Measurements from ENCODE around the gene PARD3B. TPM values are rescaled to one million over a fixed set of nuclear protein-coding genes. Genes with fewer than 3 reads are reported as not detected.

PARD3B gene
- total and polyA plus RNA-seq, 4 donors: 6.8 to 50.9 (median 22.5) TPM

DNA sequence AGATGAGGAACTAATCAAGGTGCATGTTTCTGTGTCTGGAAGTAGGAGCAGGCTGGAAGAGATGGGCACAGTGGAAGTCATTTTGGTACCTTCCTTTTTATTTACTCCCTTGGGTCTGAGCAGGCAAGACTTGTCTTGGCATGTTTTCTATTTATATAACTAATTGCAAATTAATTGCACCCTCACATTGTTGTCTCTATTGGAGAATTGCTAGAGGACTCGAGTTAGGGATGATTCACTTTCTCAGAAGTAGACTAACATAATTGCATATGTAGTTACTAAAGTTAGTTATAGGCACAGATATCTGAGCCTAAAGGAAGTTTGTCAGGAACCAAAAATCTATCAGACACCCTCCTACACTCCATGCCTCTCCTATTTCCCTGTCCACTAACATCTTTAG is 1044.2 kb downstream of the PARD3B start:
- no peak for DNase-seq
- Histone ChIP-seq H3K4me3 (ENCODE audit: low read length in 2 of 2) (no peak overlapping the region), H3K27me3 (ENCODE audit: control insufficient read depth in 1 of 2, insufficient read depth in 2 of 2, low read length in 1 of 2) (no peaks in the 10 kb centered on the region), H3K4me1 (ENCODE audit: control insufficient read depth in 1 of 2, insufficient read depth in 2 of 2, low read length in 2 of 2) (no peaks in the 10 kb centered on the region), H3K27ac (ENCODE audit: low read depth in 1 of 2, low read length in 2 of 2) (no peak overlapping the region), H3K9me3 (ENCODE audit: control insufficient read depth, low read length) (no peaks in the 10 kb centered on the region), H3K36me3 (ENCODE audit: control insufficient read depth in 1 of 2, insufficient read depth in 2 of 2, low read length in 1 of 2) (no peaks in the 10 kb centered on the region)
- ATAC-seq (ENCODE audit: low FRiP score): no peak
- intact Hi-C loops (cut with DNase I): no loop called here
- 57 to 86% methylated on average over 1 of the region's 1 CpG for WGBS, 2 donors

DNA sequence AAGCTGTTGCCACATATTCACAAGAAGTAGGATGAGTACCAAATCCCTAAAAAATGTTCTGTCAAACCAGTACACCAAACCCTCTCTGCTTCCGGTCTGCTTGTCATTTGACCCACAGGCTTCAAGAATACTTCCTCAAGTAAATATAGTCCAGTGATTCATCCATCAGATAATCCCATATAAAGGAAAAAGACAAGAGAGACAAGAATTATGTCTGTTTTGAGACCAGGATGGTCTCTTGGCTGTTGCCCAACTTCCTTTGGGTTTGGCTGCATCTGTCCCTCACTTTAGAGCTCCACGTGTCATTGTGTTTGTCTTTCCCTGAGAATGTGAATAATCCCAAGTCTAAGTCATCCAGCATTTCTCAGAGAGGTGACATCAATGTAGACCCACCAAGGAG is 1045.5 kb downstream of the PARD3B start:
- Histone ChIP-seq H3K27me3 (ENCODE audit: control insufficient read depth in 1 of 2, insufficient read depth in 2 of 2, low read length in 1 of 2) (no peaks in the 10 kb centered on the region), H3K27ac (ENCODE audit: low read depth in 1 of 2, low read length in 2 of 2) (no peak overlapping the region), H3K9me3 (ENCODE audit: control insufficient read depth, low read length) (no peaks in the 10 kb centered on the region), H3K36me3 (ENCODE audit: control insufficient read depth in 1 of 2, insufficient read depth in 2 of 2, low read length in 1 of 2) (no peaks in the 10 kb centered on the region), H3K4me3 (ENCODE audit: low read length in 2 of 2) (no peak overlapping the region), H3K4me1 (ENCODE audit: control insufficient read depth in 1 of 2, insufficient read depth in 2 of 2, low read length in 2 of 2) (no peaks in the 10 kb centered on the region)
- intact Hi-C loops (cut with DNase I): no loop called here
- no peak for ATAC-seq (ENCODE audit: low FRiP score)
- 73 to 76% methylated on average over 2 of the region's 2 CpGs for WGBS, 2 donors
- no peak for DNase-seq

DNA sequence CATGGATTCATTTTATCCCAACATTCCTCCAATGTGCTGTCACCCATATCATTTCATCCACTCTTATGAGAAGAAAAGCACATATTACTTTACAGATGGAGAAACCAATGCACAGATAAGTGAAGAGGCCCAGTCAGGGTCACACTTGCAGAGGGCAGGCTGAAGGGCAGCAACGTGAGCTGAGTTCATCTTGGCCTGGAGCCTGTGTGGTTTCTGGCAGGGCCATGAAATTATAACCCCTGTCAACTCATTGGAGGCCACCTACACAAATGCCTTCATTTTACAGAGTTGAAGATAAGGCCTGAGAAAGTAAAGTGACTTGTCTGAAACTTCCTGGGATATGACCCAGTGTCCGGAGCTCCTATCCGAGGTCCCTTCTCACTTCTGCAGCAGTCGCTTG is 1048.6 kb downstream of the PARD3B start:
- Histone ChIP-seq H3K27ac (ENCODE audit: low read depth in 1 of 2, low read length in 2 of 2) (no peak overlapping the region), H3K27me3 (ENCODE audit: control insufficient read depth in 1 of 2, insufficient read depth in 2 of 2, low read length in 1 of 2) (no peaks in the 10 kb centered on the region), H3K9me3 (ENCODE audit: control insufficient read depth, low read length) (no peaks in the 10 kb centered on the region), H3K36me3 (ENCODE audit: control insufficient read depth in 1 of 2, insufficient read depth in 2 of 2, low read length in 1 of 2) (no peaks in the 10 kb centered on the region), H3K4me3 (ENCODE audit: low read length in 2 of 2) (no peak overlapping the region), H3K4me1 (ENCODE audit: control insufficient read depth in 1 of 2, insufficient read depth in 2 of 2, low read length in 2 of 2) (no peaks in the 10 kb centered on the region)
- ATAC-seq (ENCODE audit: low FRiP score) (no peak), DNase-seq (no peak)
- intact Hi-C loops (cut with DNase I): no loop called here
- WGBS, 2 donors: 52 to 58% methylated on average over 4 of the region's 4 CpGs

DNA sequence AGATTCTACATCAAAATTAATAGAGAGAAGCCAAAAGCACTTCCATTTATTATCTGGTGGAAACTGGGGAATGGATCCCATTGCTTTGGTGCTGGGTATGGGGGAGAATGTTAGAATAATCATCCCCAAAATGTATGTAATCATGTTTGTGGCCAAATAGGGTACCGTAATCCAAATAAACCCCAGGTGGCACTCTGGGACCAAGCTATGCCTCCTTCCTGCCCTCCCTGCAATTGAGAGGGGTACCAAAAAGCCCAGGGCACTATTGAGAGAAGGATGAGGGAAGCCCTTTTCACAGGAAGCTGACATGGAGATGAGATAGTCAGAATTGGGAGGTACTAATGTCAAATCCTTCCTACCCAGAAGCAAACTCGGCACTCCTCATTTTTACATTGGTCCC is 1051.3 kb downstream of the PARD3B start:
- ATAC-seq (ENCODE audit: low FRiP score): no peak
- Histone ChIP-seq H3K4me1 (ENCODE audit: control insufficient read depth in 1 of 2, insufficient read depth in 2 of 2, low read length in 2 of 2) (no peaks in the 10 kb centered on the region), H3K36me3 (ENCODE audit: control insufficient read depth in 1 of 2, insufficient read depth in 2 of 2, low read length in 1 of 2) (no peaks in the 10 kb centered on the region), H3K4me3 (ENCODE audit: low read length in 2 of 2) (no peak overlapping the region), H3K27ac (ENCODE audit: low read depth in 1 of 2, low read length in 2 of 2) (no peak overlapping the region), H3K27me3 (ENCODE audit: control insufficient read depth in 1 of 2, insufficient read depth in 2 of 2, low read length in 1 of 2) (no peaks in the 10 kb centered on the region), H3K9me3 (ENCODE audit: control insufficient read depth, low read length) (no peaks in the 10 kb centered on the region)
- intact Hi-C loops (cut with DNase I): no loop called here
- 97 to 98% methylated on average over 2 of the region's 2 CpGs for WGBS, 2 donors
- DNase-seq: no peak

DNA sequence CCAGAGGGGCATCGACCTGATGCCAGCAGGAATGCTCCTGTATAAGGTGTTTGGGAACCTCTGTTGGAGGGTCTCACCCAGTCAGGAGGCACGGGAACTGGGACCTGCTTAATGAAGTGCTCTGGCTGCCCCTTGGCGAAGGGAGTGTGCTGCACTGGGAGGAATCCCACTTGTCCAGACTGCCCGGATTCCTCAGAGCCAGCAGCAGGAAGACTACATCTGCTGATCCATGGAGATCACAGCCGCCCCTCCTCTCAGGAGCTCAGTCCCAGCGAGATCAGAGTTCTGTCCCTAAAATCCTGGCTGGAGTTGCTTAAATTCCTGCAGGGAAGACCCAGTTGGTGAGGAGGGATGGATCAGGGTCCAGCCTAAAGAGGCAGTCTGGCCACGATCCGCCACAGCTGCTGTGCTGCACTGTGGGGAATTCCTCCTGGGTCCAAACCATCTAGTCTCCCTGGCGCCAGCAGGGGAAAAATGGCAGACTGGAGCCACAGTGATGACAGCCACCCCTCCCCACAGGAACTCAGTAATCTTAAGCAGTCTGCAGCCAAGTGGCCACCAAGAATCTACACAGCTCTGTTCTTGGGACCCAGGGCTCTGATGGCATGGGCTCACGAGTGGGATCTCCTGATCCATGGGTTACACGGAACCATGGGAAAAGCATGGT is 1060.5 kb downstream of the PARD3B start:
- H3K4me1 ChIP-seq (ENCODE audit: control insufficient read depth in 1 of 2, insufficient read depth in 2 of 2, low read length in 2 of 2): peaks cover 2 to 15% of the 10 kb centered on the region in 2 donors
- WGBS, 2 donors: 94 to 96% methylated on average over 11 of the region's 11 CpGs
- H3K27me3 ChIP-seq (ENCODE audit: control insufficient read depth in 1 of 2, insufficient read depth in 2 of 2, low read length in 1 of 2): no peaks in the 10 kb centered on the region
- ATAC-seq (ENCODE audit: low FRiP score) (no peak), DNase-seq (no peak)
- H3K36me3 ChIP-seq (ENCODE audit: control insufficient read depth in 1 of 2, insufficient read depth in 2 of 2, low read length in 1 of 2): no peaks in the 10 kb centered on the region
- no peak overlapping the region for H3K4me3 ChIP-seq (ENCODE audit: low read length in 2 of 2)
- intact Hi-C loops (cut with DNase I): no loop called here
- no peak overlapping the region for H3K27ac ChIP-seq (ENCODE audit: low read depth in 1 of 2, low read length in 2 of 2)
- no peaks in the 10 kb centered on the region for H3K9me3 ChIP-seq (ENCODE audit: control insufficient read depth, low read length)

DNA sequence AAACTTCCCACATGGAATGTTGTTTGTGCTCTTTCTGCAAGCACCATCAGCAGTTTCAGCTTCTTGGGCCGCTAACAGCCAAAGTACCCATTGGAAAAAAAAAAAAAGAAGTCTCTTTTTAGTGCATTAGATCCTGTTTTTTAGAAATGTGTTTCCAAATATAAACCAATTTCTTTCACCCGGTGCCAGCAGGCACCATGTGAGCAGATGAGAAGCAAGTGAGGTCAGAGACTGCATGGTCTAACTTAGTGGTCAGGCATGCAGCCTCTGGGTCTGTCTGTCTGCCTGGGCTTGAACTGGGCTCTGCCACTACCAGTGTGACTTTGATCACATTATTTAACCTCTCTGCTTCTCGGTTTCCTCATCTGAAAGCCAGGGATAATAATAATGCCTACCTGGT is 1061.9 kb downstream of the PARD3B start:
- Histone ChIP-seq H3K9me3 (ENCODE audit: control insufficient read depth, low read length) (no peaks in the 10 kb centered on the region), H3K36me3 (ENCODE audit: control insufficient read depth in 1 of 2, insufficient read depth in 2 of 2, low read length in 1 of 2) (no peaks in the 10 kb centered on the region), H3K27me3 (ENCODE audit: control insufficient read depth in 1 of 2, insufficient read depth in 2 of 2, low read length in 1 of 2) (no peaks in the 10 kb centered on the region), H3K27ac (ENCODE audit: low read depth in 1 of 2, low read length in 2 of 2) (peak overlapping the region in 1 of 2 donors; percentile 33), H3K4me1 (ENCODE audit: control insufficient read depth in 1 of 2, insufficient read depth in 2 of 2, low read length in 2 of 2) (peaks cover 2 to 15% of the 10 kb centered on the region in 2 donors), H3K4me3 (ENCODE audit: low read length in 2 of 2) (no peak overlapping the region)
- 15 to 18% methylated on average over 3 of the region's 3 CpGs for WGBS, 2 donors
- peak in 1 of 2 donors; percentile 51 for DNase-seq
- peak; percentile 64 for ATAC-seq (ENCODE audit: low FRiP score)
- intact Hi-C loops (cut with DNase I): no loop called here

DNA sequence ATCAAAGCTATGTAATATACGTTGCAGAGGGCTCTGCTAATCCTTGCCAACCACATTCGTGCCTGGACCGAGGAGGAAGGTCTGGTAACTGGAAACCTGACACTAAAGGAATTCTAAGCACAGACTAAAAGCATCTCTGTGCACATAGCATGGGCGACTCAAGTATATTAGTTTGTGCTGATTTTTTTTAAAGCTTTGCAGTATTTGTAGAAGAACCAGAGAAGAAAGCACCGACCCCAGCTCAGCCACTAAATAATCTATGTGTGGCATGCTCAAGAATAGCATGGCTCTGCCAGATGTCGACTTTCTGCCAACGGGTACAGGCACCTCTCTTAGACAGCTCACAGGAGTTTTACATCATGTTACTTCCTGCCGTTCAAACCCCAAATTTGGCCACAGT is 1063.8 kb downstream of the PARD3B start:
- ATAC-seq (ENCODE audit: low FRiP score): no peak

DNA sequence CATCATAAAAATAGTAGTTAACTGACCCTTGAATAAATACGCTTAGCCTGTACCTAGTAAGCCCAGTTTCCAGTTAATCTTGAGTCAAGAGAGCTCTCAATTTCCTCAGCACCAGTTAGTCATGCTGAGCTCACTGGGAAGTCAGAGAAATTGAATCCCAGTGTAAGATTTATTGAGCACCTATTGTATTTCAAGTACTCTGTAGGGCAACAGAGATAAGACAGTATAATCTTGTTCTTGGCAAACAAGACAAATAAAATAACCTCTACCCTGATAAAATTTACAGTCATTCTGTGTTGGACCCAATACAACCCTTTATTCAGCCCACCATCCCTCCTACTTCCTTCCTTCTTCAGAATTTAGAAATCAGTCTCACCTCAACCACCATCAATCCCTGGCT is 1065.2 kb downstream of the PARD3B start:
- DNase-seq: no peak
- no peak for ATAC-seq (ENCODE audit: low FRiP score)
- no peaks in the 10 kb centered on the region for H3K27me3 ChIP-seq (ENCODE audit: control insufficient read depth in 1 of 2, insufficient read depth in 2 of 2, low read length in 1 of 2)
- H3K27ac ChIP-seq (ENCODE audit: low read depth in 1 of 2, low read length in 2 of 2): no peak overlapping the region
- no peaks in the 10 kb centered on the region for H3K9me3 ChIP-seq (ENCODE audit: control insufficient read depth, low read length)
- intact Hi-C loops (cut with DNase I): no loop called here
- H3K36me3 ChIP-seq (ENCODE audit: control insufficient read depth in 1 of 2, insufficient read depth in 2 of 2, low read length in 1 of 2): no peaks in the 10 kb centered on the region
- 96 to 100% methylated on average over 1 of the region's 1 CpG for WGBS, 2 donors
- peaks cover 2 to 15% of the 10 kb centered on the region in 2 donors for H3K4me1 ChIP-seq (ENCODE audit: control insufficient read depth in 1 of 2, insufficient read depth in 2 of 2, low read length in 2 of 2)
- no peak overlapping the region for H3K4me3 ChIP-seq (ENCODE audit: low read length in 2 of 2)

More for the DNA sequence above, 1063.8 kb downstream of the PARD3B start:
- DNase-seq: no peak
- intact Hi-C loops (cut with DNase I): no loop called here
- WGBS, 2 donors: 12 to 21% methylated on average over 8 of the region's 8 CpGs
- H3K27me3 ChIP-seq (ENCODE audit: control insufficient read depth in 1 of 2, insufficient read depth in 2 of 2, low read length in 1 of 2): no peaks in the 10 kb centered on the region
- H3K27ac ChIP-seq (ENCODE audit: low read depth in 1 of 2, low read length in 2 of 2): no peak overlapping the region
- H3K4me1 ChIP-seq (ENCODE audit: control insufficient read depth in 1 of 2, insufficient read depth in 2 of 2, low read length in 2 of 2): peaks cover 2 to 15% of the 10 kb centered on the region in 2 donors
- H3K4me3 ChIP-seq (ENCODE audit: low read length in 2 of 2): no peak overlapping the region
- no peaks in the 10 kb centered on the region for H3K36me3 ChIP-seq (ENCODE audit: control insufficient read depth in 1 of 2, insufficient read depth in 2 of 2, low read length in 1 of 2)
- H3K9me3 ChIP-seq (ENCODE audit: control insufficient read depth, low read length): no peaks in the 10 kb centered on the region

DNA sequence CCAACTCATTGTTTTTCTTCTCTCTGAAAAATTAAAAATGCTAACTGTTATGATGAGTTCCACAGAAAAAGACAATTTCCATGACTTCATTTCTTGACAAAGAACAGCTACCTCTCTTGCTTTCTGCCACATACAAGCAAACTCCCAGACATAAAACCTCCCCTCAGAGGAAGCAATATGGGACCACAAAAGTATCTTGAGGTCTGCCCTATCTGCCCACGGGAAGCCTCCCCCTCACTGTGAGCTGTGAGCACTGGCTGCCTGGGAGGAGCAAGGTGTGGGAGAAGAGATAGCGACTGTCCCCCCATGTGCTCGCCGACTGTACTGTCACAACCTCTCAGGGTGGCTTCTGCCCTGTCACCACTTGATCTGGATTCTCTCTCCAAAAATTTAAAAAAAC is 1067.4 kb downstream of the PARD3B start:
- Histone ChIP-seq H3K27me3 (ENCODE audit: control insufficient read depth in 1 of 2, insufficient read depth in 2 of 2, low read length in 1 of 2) (no peaks in the 10 kb centered on the region), H3K4me3 (ENCODE audit: low read length in 2 of 2) (no peak overlapping the region), H3K9me3 (ENCODE audit: control insufficient read depth, low read length) (no peaks in the 10 kb centered on the region), H3K36me3 (ENCODE audit: control insufficient read depth in 1 of 2, insufficient read depth in 2 of 2, low read length in 1 of 2) (no peaks in the 10 kb centered on the region), H3K4me1 (ENCODE audit: control insufficient read depth in 1 of 2, insufficient read depth in 2 of 2, low read length in 2 of 2) (peaks cover 2 to 9% of the 10 kb centered on the region in 2 donors), H3K27ac (ENCODE audit: low read depth in 1 of 2, low read length in 2 of 2) (no peak overlapping the region)
- 80 to 89% methylated on average over 4 of the region's 4 CpGs for WGBS, 2 donors
- no peak for ATAC-seq (ENCODE audit: low FRiP score)
- intact Hi-C loops (cut with DNase I): no loop called here
- no peak for DNase-seq

All from aorta (tissue), 5 donors.